ENCODE measurements around the gene MAP4K5. TPM values are rescaled to one million over a fixed set of nuclear protein-coding genes. Genes with fewer than 3 reads are reported as not detected.

Gene MAP4K5
- total RNA-seq, 1 experiment from 2014 or later: 42.8 TPM

GRCh38 chr14:50402965-50403364 lies 129.4 kb downstream of the MAP4K5 start:
- no peaks in the 10 kb centered on the region for H3K36me3 Mint-ChIP-seq
- no peak overlapping the region for H3K4me3 Mint-ChIP-seq
- peaks cover 26% of the 10 kb centered on the region for H3K4me1 Mint-ChIP-seq
- POLR2A ChIA-PET: no interaction called here
- CTCF ChIA-PET: interaction anchor here (1.5 kb wide), 1 partner anchor 15 kb away, joined by 3 read pairs; no protein-coding TSS in a partner anchor
- no peak for TF ChIP-seq TCF7 (CRISPR knock-in tag; IDR thresholded peaks at IDR 0.05; ENCODE audit: low read depth)
- no peak for TF ChIP-seq MLX (CRISPR knock-in tag; IDR thresholded peaks at IDR 0.05)
- TF ChIP-seq SMAD3 (CRISPR knock-in tag; IDR thresholded peaks at IDR 0.05; ENCODE audit: borderline replicate concordance): no peak
- no peak for TF ChIP-seq EMX1 (CRISPR knock-in tag; IDR thresholded peaks at IDR 0.05)
- DNase-seq (ENCODE audit: low spot score) (no peak), ATAC-seq (no peak)
- no peak overlapping the region for H3K27ac Mint-ChIP-seq
- H3K9me3 Mint-ChIP-seq: peaks cover 14% of the 10 kb centered on the region
- H3K27me3 Mint-ChIP-seq (ENCODE audit: low read depth): peaks cover 9% of the 10 kb centered on the region

GRCh38 chr14:50400461-50400860 lies 131.9 kb downstream of the MAP4K5 start:
- peaks cover 28% of the 10 kb centered on the region for H3K27me3 Mint-ChIP-seq (ENCODE audit: low read depth)
- H3K9me3 Mint-ChIP-seq: peaks cover 4% of the 10 kb centered on the region
- no peak for ATAC-seq
- no peak for DNase-seq (ENCODE audit: low spot score)
- peak overlapping the region; percentile 22; the same call in 1 of the 2 replicates for H3K27ac Mint-ChIP-seq
- ChIA-PET POLR2A (no interaction called here), CTCF (interaction anchor here (1.6 kb wide), 1 partner anchor 82 kb away, joined by 5 read pairs; no protein-coding TSS in a partner anchor)
- H3K4me3 Mint-ChIP-seq: no peak overlapping the region
- no peaks in the 10 kb centered on the region for H3K36me3 Mint-ChIP-seq
- peaks cover 38% of the 10 kb centered on the region for H3K4me1 Mint-ChIP-seq
- TF ChIP-seq ATF1 (CRISPR knock-in tag; IDR thresholded peaks at IDR 0.05): no peak
- no peak for TF ChIP-seq ZNF532 (CRISPR knock-in tag; IDR thresholded peaks at IDR 0.05; ENCODE audit: borderline replicate concordance)
- no peak for TF ChIP-seq ELF4 (CRISPR knock-in tag; IDR thresholded peaks at IDR 0.05; ENCODE audit: low read depth)
- TF ChIP-seq ZBTB21 (CRISPR knock-in tag; IDR thresholded peaks at IDR 0.05; ENCODE audit: borderline replicate concordance): no peak
- TF ChIP-seq ATF2 (CRISPR knock-in tag; IDR thresholded peaks at IDR 0.05; ENCODE audit: borderline replicate concordance, low read depth): no peak
- no peak for TF ChIP-seq ATF3 (CRISPR knock-in tag; conservative IDR thresholded peaks at IDR 0.05)
- no peak for TF ChIP-seq STAT6 (CRISPR knock-in tag; conservative IDR thresholded peaks at IDR 0.05; ENCODE audit: low read depth)
- no peak for TF ChIP-seq NR1H2 (CRISPR knock-in tag; IDR thresholded peaks at IDR 0.05)
- TF ChIP-seq CDX4 (CRISPR knock-in tag; IDR thresholded peaks at IDR 0.05; ENCODE audit: borderline replicate concordance): no peak
- no peak for TF ChIP-seq PRDM15 (CRISPR knock-in tag; IDR thresholded peaks at IDR 0.05)
- no peak for TF ChIP-seq ZNF416 (CRISPR knock-in tag; IDR thresholded peaks at IDR 0.05)
- no peak for TF ChIP-seq ZNF423 (CRISPR knock-in tag; IDR thresholded peaks at IDR 0.05)
- TF ChIP-seq RORB (CRISPR knock-in tag; IDR thresholded peaks at IDR 0.05): no peak
- no peak for TF ChIP-seq ZNF671 (CRISPR knock-in tag; IDR thresholded peaks at IDR 0.05)
- TF ChIP-seq CREB1 (CRISPR knock-in tag; IDR thresholded peaks at IDR 0.05): no peak
- no peak for TF ChIP-seq EMX1 (CRISPR knock-in tag; IDR thresholded peaks at IDR 0.05)
- no peak for TF ChIP-seq ZNF219 (CRISPR knock-in tag; IDR thresholded peaks at IDR 0.05; ENCODE audit: borderline replicate concordance)
- no peak for TF ChIP-seq IRF1 (CRISPR knock-in tag; IDR thresholded peaks at IDR 0.05)
